CD1c-positive myeloid dendritic cell (primary cell): ENCODE data around the gene CASP12.
"Not testable (repeated sequence)": the region's sequence is repeated elsewhere in the genome, so short reads cannot be mapped to it uniquely, and the experiment has no call there.

Experiments used
- DNase-seq: peaks from one replicate; pipeline ENCODE4 v3.0.0-alpha.2; 2016; ENCODE audit errors: extremely low spot score

The CASP12 gene

DNA sequence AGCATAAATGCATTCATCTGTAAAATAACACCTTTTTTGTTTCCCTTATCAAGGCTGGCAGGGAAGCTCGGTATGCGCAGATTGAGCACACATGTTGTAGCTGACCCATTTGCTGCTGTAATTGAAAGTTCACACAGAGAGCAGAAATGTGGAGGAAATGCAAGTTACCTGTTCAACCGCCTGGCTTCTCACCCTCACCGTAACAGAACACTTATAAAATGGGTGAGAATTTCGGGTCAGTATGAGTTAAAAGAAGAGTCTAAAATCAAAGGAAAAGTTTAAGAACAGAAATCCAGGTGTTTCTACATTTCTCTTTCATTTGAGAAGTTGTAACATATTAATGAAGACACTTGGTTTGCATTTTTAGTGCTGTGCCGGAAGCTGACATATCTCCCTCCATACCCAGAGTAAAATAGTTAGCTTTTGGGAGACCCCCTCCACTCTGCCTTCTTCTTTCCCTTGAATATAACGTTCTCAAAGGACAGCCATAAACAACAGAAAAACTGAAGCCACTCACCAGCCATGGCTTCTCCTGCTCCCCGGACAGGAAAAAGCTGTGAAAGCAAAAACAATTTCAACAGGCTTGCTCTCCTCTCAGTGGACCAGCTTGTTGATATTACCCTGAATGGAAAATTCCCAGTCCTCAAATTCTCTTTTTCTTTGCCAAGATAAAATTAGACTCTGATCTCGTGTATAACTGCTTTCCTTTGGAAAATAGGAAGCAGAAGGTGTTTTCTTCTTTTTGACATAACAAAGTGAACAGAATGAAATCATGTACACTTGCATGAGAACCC, at the start of gene CASP12:
TSS of gene CASP12 (minus strand) at position 570 of the 794 bp plus-strand sequence.
- no peak for DNase-seq

DNA sequence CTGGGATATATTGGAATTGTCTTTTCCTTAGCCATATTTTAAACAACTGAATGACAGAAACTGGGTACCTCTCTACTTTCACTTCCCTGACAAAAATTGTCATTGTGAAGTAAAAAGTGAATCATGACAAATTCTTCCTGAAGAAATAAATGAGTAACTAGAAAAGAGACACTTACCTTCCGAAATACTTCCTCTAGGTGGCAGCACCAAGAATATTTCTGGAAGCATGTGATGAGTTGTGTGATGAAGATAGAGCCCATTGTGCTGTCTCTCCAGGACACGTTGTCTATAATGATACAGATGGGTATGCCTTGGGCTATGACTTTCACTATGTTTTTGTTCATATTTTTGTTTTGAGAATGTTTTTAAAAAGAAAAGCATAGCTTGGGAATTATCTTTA, 48.6 kb upstream of the CASP12 start:
- peak; percentile 64 for DNase-seq

DNA sequence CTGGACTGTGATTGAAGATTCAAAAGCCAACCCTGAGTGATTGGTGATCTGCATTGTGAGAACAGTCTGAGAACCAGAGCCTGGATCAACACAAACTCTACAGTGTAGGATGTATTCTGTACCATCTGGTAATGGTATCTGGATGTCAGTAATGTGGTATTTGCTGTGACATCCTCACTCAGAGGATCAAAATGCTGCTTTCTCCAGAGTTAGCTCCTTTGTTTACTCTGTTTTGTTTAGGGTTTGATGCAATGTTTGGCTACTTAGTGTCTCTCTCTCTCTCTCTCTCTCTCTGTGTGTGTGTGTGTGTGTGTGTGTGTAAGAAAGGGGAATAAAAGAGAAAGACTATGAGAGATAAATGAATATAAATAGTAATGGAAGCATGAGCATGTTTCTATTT, 45.8 kb upstream of the CASP12 start:
- no peak for DNase-seq

DNA sequence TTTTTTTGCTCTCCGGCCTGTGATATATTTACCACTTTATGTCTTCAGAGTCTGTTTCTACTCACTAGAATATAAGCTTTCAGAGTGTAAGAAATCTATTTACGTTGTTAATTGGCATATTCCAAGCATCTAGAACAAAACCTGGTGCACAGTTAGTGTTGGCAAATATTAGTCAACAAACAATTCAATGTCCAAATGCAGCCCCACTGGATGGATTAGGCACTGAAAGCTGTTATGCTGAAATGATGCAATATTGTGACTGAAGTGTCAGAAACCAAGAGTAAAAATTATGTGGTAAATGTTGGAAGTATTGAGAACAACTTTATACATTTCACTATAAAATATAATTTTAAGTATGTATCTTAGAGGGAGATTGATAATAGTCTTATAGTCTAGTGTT, 45.3 kb upstream of the CASP12 start:
- no peak for DNase-seq

DNA sequence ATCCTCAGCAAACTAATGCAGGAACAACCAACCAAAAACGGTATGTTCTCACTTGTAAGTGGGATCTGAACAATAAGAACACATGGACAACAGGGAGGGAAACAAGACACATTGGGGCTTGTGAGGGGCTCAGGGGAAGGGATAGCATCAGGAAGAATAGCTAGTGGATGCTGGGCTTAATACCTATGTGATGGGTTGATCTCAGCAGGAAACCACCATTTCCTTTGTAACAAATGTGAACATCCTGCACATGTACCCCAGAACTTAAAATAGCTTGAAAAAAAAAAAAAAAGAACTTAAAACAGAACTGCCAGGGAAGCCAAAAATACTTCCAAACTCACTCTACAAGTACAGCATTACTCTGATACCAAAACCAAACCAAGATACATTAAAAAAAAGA, 36.3 kb upstream of the CASP12 start:
- no peak for DNase-seq

DNA sequence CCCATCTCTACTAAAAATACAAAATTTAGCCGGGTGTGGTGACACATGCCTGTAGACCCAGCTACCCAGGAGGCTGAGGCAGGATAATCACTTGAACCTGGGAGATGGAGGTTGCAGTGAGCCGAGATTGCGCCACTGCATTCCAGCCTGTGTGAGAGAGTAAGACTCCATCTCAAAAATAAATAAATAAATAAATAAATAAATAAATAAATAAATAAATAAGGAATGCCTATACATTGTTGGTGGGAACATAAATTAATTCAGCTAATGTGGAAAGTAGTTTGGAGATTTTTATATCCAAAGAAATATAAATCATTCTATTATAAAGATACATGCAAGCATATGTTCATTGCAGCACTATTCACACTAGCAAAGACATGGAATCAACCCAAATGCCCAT, 35.8 kb upstream of the CASP12 start:
- DNase-seq, result not testable (repeated sequence)

DNA sequence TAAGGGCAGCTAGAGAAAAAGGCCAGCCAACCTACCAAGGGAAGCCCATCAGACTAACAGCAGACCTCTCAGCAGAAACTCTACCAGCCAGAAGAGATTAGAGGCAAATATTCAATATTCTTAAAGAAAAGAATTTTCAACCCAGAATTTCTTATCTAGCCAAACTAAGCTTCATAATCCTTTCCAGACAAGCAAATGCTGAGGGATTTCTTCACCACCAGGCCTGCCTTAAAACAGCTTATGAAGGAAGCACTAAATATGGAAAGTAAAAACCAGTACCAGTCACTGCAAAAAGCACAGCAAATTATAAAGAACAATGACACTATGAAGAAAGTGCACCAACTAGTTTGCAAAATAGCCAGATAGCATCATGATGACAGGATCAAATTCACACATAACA, 30.6 kb upstream of the CASP12 start:
- no peak for DNase-seq

DNA sequence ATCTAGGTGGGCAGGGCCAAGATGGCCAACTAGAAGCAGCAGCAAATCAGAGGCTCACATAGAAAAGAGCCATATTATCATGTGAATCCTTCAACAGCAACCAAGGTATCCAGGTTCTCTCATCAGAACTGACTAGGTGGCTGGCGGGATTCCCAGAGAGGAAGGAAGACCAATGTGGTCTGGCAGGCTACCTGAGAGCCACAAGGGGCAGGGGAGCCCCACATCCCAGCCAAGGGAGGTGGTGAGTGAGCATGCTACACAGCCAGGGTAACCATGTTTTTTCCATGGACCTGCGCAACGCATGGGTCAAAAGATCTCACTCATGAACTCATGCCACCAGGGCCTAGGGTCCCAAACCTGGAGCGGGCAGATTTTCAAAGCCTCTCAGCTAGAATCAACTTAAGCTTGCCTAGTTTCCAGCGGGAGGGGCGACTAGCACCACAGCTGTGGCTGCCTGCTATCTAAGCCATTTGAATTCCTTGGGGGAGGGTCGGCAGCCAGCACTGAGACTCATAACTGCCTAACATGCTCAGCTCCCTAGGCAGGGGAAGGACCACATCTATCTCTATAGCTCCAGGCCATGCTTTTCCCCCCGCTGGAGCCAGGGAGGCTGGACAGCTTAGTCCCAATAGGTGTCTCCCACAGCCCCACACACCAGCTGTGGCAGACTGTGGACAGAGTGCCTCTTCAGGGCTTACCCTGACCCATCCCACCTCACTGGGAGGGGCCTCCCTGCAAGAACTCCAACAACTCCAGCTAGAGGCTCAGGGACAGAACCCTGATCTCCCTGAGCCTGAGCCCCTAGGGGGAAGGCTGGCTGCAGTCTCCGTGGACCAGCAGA, 28.7 kb upstream of the CASP12 start:
- DNase-seq, result no peak

DNA sequence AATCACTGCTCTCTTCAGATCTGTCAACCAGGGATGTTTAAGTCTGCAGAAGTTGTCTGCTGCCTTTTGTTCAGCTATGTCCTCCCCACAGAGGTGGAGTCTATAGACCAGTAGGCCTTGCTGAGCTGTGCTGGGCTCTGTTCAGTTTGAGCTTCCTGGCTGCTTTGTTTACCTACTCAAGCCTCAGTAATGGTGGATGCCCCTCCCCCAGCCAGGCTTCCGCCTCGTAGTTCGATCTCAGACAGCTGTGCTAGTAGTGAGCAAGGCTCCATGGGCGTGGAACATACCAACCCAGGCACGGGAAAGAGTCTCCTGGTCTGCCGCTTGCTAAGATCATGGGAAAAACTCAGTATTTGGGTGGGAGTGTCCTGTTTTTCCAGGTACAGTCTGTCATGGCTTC, 27.6 kb upstream of the CASP12 start:
- no peak for DNase-seq

DNA sequence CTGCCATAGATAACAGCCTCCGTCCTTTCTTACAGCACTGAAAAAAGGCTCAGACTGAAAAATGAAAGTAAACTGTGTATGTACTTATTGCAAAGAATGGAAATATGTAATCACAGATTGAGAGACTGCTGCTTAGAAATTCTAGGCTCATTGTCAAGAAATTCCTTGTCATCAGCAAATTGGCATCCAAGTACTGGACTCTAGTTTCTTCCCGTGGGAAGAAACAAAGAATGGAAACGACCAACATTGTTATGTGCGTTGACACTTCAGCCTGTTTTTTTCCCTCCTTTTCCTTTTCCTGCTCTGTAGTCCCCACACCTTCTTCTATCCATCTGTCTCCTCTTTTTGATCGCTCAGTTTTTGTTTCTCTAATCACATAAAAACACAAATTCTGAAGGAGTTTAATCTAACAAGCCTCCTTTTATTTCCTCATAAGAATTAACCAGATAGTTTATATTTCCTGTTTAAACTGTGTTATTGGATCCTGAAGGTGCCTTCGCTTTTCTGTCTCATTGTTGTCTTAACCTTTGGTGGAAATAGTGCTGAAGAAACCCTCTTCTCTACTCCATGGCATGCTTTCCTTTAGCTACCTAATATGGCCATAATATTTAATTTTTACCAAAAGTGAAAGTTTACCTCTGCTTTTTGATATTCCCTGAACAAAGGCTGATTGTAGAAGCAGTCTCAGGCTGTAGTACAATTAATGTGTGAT, 20.0 kb upstream of the CASP12 start:
- peak; percentile 6 for DNase-seq

DNA sequence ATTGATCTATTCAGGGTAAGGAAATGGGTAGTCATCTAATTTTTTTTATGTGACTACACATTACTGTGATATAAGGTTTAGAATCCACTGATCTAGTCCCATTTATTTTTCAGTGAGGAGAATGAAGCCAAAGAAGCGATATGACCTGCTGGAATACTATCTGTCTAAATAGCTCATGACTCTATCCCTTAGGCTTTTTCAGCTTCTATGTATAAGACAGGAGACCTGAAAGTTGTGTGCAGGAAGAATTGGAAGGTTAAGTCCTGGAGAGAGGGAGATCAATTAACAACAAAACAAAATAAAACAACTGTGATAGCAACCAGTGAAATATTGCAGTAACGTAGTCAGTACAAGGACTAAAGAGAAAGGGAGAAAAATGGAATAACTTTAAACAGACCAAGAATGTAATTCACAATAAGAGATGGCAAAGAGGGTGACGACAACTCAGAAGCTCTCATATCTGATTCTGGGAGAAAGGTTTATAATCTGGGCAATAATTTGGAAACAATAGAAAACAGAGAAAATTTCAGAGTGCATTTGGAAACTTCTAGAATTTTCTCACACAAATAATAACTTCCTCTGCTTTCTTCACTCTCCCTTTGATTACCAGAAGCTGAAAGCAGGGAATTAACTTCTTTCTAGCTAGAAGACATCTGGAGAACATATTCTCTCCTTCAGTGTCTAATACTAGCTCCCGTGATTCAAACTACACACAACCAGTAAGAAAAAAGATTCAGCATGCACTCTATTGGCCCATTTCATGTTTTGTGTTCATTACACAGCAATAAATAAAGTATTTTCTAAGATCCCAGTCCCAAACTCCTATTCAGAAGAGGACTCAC, 19.2 kb upstream of the CASP12 start:
- no peak for DNase-seq

DNA sequence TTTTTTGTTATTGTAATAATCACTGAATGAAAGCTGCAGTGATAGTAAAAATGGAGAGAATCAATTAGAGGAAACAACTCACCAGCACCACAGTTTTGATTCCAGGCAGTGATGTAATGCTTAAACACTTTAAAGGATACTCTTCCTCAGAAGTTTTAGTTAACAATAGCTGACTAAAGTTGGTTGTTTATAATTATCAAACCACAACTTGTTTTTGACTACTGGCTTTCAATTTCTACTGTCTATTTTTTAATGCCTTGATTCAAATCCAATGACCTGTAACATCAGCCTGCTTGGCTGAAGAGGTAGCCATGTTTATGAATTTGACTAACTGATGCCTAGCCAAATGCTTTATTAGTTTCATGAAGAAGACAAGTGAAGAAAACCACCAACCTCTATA, 18.2 kb upstream of the CASP12 start:
- DNase-seq, result no peak

DNA sequence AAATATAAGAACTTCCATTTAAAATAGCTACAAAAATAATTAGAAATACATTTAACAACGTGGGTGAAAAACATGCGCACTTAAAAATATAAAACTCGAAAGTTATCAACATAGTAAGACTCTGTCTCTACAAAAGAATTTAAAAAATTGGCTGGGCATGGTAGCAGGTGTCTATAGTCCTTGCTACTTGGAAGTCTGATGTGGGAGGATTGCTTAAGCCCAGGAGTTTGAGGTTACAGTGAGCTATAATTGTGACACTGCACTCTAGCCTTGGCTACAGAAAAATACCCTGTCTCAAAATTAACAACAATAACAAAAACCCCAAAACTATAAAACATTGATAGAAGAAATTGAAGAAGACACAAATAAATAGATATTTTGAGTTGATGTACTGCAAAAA, 13.8 kb upstream of the CASP12 start:
- DNase-seq, result no peak

DNA sequence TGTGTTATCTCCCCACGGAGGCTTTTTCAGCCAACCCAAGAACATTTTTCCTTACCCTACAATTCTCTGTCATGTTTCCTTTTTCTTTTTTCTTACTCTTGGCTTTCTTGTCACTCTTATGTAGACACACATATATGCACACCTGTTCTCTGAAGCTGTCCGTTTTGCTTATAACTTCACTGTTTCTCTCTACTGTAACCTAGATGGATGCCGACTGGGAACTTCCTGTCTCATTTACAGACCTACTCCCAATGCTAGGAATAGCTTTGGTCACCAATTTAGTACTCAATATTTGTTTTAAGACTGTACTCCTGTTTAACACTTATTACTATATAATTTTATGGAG, 9.9 kb upstream of the CASP12 start:
- no peak for DNase-seq

DNA sequence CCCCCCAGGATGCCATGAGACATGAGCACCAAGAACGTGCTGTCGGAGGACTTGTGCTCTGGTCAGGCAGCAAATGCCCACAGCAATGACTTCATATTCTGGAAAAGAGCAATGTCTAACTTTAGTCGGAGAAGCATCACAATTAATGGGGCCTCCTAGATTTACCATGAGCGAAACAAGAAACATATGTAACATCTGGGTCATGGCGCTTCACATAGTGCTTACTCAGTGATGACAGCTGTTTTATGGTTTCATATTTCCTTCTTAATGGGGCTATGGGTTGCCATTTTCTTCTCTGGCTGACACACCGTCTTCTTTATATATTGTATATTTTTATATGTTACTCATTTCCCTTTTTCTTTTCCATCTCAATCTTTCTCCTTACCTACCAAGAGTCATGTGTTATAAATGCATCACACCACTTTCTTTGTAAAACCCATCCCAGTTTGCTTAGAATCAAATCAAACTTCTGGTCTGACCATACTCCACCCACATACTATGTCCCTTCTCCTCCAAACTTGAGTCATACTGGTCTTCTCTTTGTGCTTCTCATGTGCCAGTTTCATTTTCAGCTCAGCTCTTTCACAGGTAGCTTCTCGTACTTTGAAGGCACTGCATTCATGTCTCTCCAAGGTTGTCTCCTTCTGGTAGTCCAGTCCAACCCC, 9.4 kb upstream of the CASP12 start:
- no peak for DNase-seq

DNA sequence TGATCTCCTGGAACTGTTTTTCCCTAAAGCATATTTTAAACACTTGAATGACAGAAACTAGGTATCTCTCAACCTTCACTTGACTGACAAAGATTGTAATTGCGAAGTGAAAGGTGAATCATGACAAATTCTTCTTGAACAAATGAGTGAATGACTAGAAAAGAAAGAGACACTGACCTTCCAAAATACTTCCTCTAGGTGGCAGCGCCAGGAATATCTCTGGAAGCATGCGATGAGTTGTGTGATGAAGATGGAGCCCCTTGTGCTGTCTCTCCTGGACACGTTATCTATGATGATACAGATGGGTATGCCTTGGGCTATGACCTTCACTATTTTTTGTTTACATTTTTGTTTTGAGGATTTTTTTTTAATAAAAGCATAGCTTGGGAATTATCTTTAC, 7.0 kb upstream of the CASP12 start:
- DNase-seq, result no peak

DNA sequence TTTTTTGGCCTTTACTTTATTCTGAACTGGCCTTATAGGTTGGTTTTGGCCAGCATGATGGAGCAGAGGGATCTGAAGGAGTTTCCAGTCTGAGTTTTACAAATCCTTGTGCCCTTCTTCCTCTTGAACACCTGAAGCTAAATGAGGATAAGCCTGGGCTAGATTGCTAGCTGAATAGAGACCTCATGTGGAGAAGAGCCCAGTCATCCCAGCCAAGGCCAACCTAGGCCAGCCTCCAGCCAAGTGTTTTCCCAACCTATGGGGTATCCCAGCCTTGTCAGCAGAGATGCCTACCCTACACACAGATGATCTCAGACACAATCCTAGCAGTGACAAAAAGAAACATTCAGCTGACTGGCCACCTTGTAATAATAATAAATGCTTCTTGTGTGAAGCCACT, 966 bp upstream of the CASP12 start:
- no peak for DNase-seq

DNA sequence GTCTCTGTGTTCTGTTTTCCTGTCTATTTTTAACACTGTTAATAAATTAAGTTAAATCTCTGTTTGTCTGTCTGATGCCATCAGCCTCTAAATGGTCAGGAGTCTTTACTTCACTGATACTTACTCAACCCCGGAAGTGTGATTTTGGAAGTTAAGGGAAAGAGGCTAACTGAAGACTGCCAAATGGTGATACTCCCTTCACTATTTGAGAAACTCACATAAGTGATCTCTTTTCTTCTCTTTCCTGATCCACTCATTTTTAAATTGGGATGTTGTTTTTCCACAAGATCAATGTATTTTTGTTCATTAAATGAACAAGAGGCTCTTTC, 389 bp upstream of the CASP12 start:
- no peak for DNase-seq

DNA sequence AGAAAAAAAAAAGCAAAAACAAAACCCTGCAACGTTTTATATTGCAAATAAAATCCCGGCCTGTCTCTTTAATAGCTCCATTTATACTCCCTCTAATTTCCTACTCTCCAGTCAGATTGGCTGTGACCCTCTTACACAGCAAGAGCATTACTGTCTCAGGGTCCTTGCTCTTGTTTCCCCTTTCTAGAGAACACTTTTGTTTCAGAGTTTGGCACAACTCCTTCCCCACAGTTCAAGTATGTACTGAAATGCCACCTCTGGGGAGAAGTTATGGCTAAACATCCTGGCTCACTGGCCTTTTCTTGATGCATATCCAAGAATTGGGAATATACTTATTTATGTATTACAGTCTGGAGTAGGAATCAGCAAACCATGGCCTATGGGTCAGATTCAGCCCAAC, 2.6 kb downstream of the CASP12 start:
- no peak for DNase-seq

DNA sequence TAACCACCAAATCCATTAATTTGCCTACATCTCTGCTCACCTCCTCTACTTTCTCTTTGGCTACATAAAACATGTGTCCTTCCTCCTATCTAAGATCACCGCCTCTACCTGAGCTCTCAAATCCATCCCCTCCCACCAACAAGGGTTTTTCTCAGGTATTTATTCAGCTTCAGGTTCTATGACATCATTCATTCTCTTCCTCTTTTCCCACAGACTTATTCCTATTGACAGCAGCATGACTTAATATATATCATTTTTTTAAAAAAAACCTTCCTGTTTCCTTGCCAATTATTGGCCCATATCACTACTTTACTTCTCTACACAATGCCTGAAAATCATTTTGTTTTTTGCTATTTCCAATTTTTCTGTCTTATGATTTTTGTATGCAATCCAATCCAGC, 4.4 kb downstream of the CASP12 start:
- DNase-seq, result no peak

DNA sequence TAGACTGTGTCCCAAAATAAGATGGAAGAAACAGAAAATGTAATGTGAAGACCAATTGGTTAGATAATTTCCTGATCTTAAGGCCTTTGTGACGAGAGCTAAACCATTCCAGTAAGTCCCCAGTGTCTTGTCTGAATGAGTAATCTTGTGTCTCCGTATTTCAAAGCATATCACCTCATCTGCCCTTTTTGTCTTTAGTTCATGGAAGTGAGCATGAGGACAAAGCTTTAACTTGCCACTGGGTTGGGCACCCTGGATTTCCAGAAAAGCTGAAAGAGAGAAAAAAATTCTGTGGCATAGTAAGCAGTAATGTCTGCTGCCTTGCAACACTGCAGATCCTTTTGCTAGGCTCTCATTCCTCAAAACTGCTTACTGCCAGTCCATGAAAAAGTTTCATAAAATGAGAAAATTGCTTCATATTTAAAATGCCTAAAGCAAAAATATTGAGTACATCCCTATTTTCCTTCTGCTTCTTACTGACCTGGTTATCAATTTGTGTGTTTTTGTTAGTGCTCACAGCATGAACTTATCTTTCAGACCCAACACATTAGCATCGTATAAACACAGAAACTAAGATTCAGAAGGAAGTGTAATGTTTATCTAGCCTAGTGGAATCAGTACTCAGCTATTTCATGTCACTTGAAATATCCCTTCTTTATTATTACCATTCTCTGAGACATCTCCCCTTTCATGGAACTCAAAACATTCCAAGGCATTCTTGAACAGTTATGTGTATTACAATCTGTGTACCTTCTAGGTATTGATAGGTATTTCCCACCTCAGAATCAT, 5.3 kb downstream of the CASP12 start:
- no peak for DNase-seq
